Heart right ventricle (tissue), 16 donors: ENCODE data around the gene ZNF865. TPM values are rescaled to one million over a fixed set of nuclear protein-coding genes. Genes with fewer than 3 reads are reported as not detected.

ENCODE experiments used
- ATAC-seq, 8 donors: fragments of 200-7000 bp; cut with Tn5 transposase; one replicate each; pipeline ENCODE4 v1.9.1; 2020; ENCODE audit warnings: mild to moderate bottlenecking in 8 of 8, moderate library complexity in 8 of 8, moderate number of reproducible peaks in 1 of 8
- DNase-seq, 2 donors: peaks; one replicate each; pipeline ENCODE4 v3.0.0-alpha.2; 2020
- H3K27ac ChIP-seq, 10 donors: fragments of 200-600 bp; sonication (generic) in 2 of 10; one replicate each; pipeline versions ENCODE4 v1.5.0 to v1.8.0; 2020 to 2022; ENCODE audit warnings: mild to moderate bottlenecking in 3 of 10
- H3K27me3 ChIP-seq, 7 donors: fragments of 200-600 bp; one replicate each; pipeline ENCODE4 v1.8.0; 2021 to 2022; ENCODE audit warnings: mild to moderate bottlenecking in 2 of 7
- H3K36me3 ChIP-seq, 9 donors: fragments of 200-600 bp; sonication (generic) in 1 of 9; one replicate each; pipeline versions ENCODE4 v1.5.0 to v1.8.0; 2020 to 2022; ENCODE audit warnings: mild to moderate bottlenecking in 2 of 9
- H3K4me1 ChIP-seq, 9 donors: fragments of 200-600 bp; sonication (generic) in 1 of 9; one replicate each; pipeline versions ENCODE4 v1.5.0 to v1.8.0; 2020 to 2022; ENCODE audit warnings: mild to moderate bottlenecking in 4 of 9
- H3K4me3 ChIP-seq, 10 donors: fragments of 200-600 bp; sonication (generic) in 2 of 10; one replicate each; pipeline versions ENCODE4 v1.5.0 to v1.8.0; 2020 to 2022; ENCODE audit warnings: mild to moderate bottlenecking in 7 of 10, moderate library complexity in 2 of 10
- H3K9me3 ChIP-seq, 11 donors: fragments of 200-600 bp in 10 of 11; sonication (generic) in 2 of 11; one replicate each; pipeline versions ENCODE4 v1.5.0 to v1.8.0; 2013 to 2022; ENCODE audit warnings: mild to moderate bottlenecking in 2 of 11, control low read depth in 1 of 11, moderate library complexity in 1 of 11
- CTCF ChIP-seq, 9 donors: fragments of 200-600 bp; sonication (generic) in 2 of 9; IDR thresholded peaks; one replicate each; pipeline versions ENCODE4 v1.5.0 to v1.8.0; 2021 to 2022; ENCODE audit warnings: antibody characterized with exemption in 9 of 9, mild to moderate bottlenecking in 5 of 9, moderate library complexity in 1 of 9
- WGBS, 2 donors: extraction: QIAGEN DNeasy Blood & Tissue Kit; methylation state at CpG; one replicate each; pipeline ENCODE4 v1.1.7; 2013; ENCODE audit warnings: inconsistent platforms in 1 of 2; 5-methylcytosine and 5-hydroxymethylcytosine counted together
- intact Hi-C, 10 donors: fragments of 100-400 bp; cut with DNase I; formaldehyde crosslinking; loops; one replicate each; pipeline versions ENCODE4 v1.11.1 to v1.14.2; 2022
- polyA plus RNA-seq, 2 donors: library from polyadenylated mRNA; stranded (reverse); fragments of 200-250 nt; gene quantifications; one replicate each; pipeline ENCODE4 v1.2.3, GENCODE V29; 2013
- total RNA-seq, 10 donors: library from RNA; stranded (reverse); fragmentation: NEBNext Ultra II Directional in 3 of 10; extraction: Animal tissue kit (Norgen Biotek cat#: 25700) in 3 of 10; gene quantifications; one replicate each; pipeline versions ENCODE4 v1.2.1 to v1.2.4, GENCODE V29; 2021 to 2023
- donor health status: Arrhythmogenic right ventricular cardiomyopathy.
- donor health status: ischemic (EF 13 %, LVEDD 7.1; RV severe dilation, severe dysfunction).
- donor health status: healthy with polysubstance abuse.
- donor health status: DM: no; HTN: yes; CAD: no.
- donor health status: DM: no; HTN: no; CAD: no.
- donor health status: ischemic (EF 25% LVEDD 6.9; RV normal size, moderate dysfunction).
- donor health status: ischemic (EF 25% LVEDD 5.7; RV mildly dilated, moderate dysfunction).
- donor health status: healthy.
- donor health status: DM: yes; HTN: yes; CAD: no.
- donor health status: Ischemic cardiomyopathy.
- donor health status: ischemic (EF 35%, LVEDD 5.7; RV mildly dilated, moderate dysfunction).
- donor health status: nonischemic (EF 11% LVEDD 7.7; RV severe dilation, severe dysfunction).
- donor health status: DM: yes; HTN: yes; CAD: no.
- donor health status: PGD.
- donor health status: ischemic (EF 29% LVEDD 5.4; RV normal size, mild dysfunction).
- donor health status: nonischemic (EF 23%, LVEDD 6.1; RV moderate dilation, normal function).

The ZNF865 gene
- total and polyA plus RNA-seq, 12 donors = 11.8 to 26.5 (median 13.7) TPM

DNA sequence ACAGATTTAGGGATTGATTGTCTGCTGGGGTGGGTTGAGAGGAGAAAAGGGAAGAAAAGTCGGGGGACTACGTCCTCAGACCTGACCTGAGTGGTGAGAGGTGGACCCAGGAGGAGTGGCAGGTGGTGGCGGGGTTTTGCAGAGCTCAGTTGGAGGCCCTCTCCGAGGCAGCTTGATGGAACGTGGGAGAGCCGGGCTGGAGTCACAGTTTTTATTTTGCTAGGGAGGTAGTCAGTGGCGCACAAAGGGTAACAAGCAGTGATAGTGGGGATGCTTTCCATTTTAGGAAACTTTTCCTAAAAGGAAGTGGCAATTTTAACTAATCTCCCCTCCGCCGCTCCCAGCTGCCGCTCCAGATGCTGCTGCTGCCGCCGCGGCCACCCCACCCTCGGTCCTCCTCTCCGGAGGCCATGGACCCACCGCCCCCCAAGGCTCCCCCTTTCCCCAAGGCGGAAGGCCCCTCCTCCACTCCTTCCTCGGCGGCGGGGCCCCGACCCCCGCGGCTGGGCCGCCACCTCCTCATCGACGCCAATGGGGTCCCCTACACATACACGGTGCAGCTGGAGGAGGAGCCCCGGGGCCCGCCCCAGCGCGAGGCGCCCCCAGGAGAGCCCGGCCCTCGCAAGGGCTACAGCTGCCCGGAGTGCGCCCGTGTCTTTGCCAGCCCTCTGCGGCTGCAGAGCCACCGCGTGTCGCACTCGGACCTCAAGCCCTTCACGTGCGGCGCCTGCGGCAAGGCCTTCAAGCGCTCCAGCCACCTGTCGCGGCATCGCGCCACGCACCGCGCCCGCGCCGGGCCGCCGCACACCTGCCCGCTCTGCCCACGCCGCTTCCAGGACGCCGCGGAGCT is 36.9 kb downstream of the ZNF865 start:
- no peak for TF ChIP-seq CTCF (IDR thresholded peaks at IDR 0.05)
- Histone ChIP-seq H3K36me3 (peaks cover 0 to 21% (median 8%) of the 10 kb centered on the region in 9 donors), H3K4me3 (peak overlapping the region; percentile 74 to 95 (median 84)), H3K9me3 (no peaks in the 10 kb centered on the region), H3K27ac (peak overlapping the region in 9 of 10 donors; percentile 37 to 95 (median 89)), H3K27me3 (no peaks in the 10 kb centered on the region), H3K4me1 (peaks cover 18 to 79% (median 58%) of the 10 kb centered on the region in 9 donors)
- ATAC-seq (peak in 2 of 8 donors; percentile 0 to 16), DNase-seq (peak; percentile 14 to 35)
- WGBS, 2 donors = 2 to 3% methylated on average over 64 to 65 of the region's 65 CpGs
- intact Hi-C loops = no loop called here

- Histone ChIP-seq H3K27ac (peak within 1 kb of the TSS in 9 of 10 donors; percentile 77 to 95 (median 89)), H3K9me3 (no peaks in the 10 kb centered on the region), H3K4me3 (peak within 1 kb of the TSS; percentile 74 to 95 (median 84)), H3K4me1 (peaks cover 22 to 75% (median 59%) of the 10 kb centered on the region in 9 donors), H3K27me3 (no peaks in the 10 kb centered on the region), H3K36me3 (peaks cover 0 to 20% (median 8%) of the 10 kb centered on the region in 9 donors)
- TF ChIP-seq CTCF (IDR thresholded peaks at IDR 0.05) = no peak
- 2 to 3% methylated on average over 53 to 56 of the region's 56 CpGs for WGBS, 2 donors
- DNase-seq (peak; percentile 73 to 76), ATAC-seq (peak; percentile 23 to 66 (median 48))
- intact Hi-C loops = no loop called here
Observed at GRCh38 chr19:55643003-55643886, 37.8 kb downstream of the ZNF865 start, which contains the start of gene ZNF581. Gene ZNF581, plus strand, starts transcription at chr19:55643649. Its CDS starts 923 bp downstream, at chr19:55644572.

DNA sequence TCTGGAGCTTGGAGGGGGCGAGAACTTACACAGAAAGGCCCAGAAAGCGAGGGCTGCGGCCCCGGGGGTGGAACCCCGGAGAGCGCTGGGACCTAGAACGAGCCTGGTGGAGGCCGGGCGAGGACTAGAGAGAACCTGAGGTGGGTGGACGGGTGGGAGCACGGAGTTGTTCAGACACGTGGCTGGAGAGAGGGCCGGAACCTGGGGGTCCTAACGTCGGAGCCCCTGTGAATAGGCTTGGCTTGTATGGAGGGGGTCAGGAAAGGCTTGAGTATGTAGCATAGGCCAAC is 38.4 kb downstream of the ZNF865 start:
- Histone ChIP-seq H3K4me3 (peak overlapping the region; percentile 74 to 95 (median 84)), H3K4me1 (peaks cover 26 to 75% (median 59%) of the 10 kb centered on the region in 9 donors), H3K27ac (peak overlapping the region in 9 of 10 donors; percentile 77 to 95 (median 89)), H3K9me3 (no peaks in the 10 kb centered on the region), H3K36me3 (peaks cover 0 to 15% (median 8%) of the 10 kb centered on the region in 9 donors), H3K27me3 (no peaks in the 10 kb centered on the region)
- intact Hi-C loops = no loop called here
- DNase-seq (no peak), ATAC-seq (peak in 1 of 8 donors; percentile 0)
- TF ChIP-seq CTCF (IDR thresholded peaks at IDR 0.05) = no peak
- whole genome bisulfite sequencing, 2 donors = 1% methylated on average over 15 of the region's 15 CpGs
